Measurements from ENCODE around the gene MLLT3.

Gene MLLT3

DNA sequence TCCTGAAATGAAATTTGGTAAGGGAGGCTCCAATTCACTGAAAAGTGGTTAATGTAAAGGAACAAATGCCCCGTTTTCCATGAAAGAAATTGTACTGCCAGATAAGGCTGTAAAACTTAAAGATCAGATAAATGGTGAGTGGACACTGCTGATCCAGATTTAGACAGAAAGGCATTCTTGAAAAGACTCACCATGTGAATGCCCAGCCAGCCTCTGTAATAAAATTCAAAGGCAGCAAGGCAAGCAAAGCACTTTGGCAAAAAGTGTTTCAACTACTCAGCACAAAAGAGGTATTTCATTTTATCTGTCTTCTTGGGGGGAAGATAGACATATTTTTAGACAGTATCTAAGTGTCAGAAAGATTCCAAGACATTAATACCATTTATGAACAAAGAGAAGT, 133.6 kb downstream of the MLLT3 start:
- no peak overlapping the region for H3K27ac ChIP-seq (ENCODE audit: low read depth, low read length)
- no peaks in the 10 kb centered on the region for H3K36me3 ChIP-seq (ENCODE audit: insufficient read depth, low read length)
- H3K27me3 ChIP-seq (ENCODE audit: control insufficient read depth in 1 of 2, insufficient read depth in 2 of 2, low read length in 2 of 2), result no peaks in the 10 kb centered on the region
- no peaks in the 10 kb centered on the region for H3K9me3 ChIP-seq (ENCODE audit: low read length)
- H3K4me3 ChIP-seq (ENCODE audit: low read depth in 1 of 2, low read length in 2 of 2), result no peak overlapping the region
- H3K9ac ChIP-seq (ENCODE audit: low read length), result no peak overlapping the region
- H3K4me1 ChIP-seq (ENCODE audit: insufficient read depth, low read length), result peaks cover 9% of the 10 kb centered on the region

DNA sequence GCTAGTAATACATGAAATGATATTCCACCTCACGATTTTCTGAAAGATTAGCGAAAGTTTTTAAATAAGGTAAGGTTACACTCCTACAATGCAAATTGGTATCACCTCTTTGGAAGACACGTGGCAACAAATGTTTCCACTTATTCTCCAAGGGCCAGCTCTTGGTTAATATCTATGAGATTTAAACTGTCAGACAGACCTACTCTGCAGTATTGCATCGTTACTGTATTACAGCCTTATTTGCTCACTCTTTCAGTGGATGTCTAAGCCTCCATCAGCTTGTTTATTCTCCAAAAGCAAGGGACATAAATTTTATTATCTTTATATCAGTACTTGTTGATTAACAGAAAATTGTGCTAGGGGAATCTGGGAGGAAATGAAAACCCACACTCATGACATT, 135.7 kb downstream of the MLLT3 start:
- no peak overlapping the region for H3K27ac ChIP-seq (ENCODE audit: low read depth, low read length)
- H3K9me3 ChIP-seq (ENCODE audit: low read length), result no peaks in the 10 kb centered on the region
- H3K9ac ChIP-seq (ENCODE audit: low read length), result no peak overlapping the region
- no peaks in the 10 kb centered on the region for H3K36me3 ChIP-seq (ENCODE audit: insufficient read depth, low read length)
- H3K4me1 ChIP-seq (ENCODE audit: insufficient read depth, low read length), result peaks cover 9% of the 10 kb centered on the region
- no peak overlapping the region for H3K4me3 ChIP-seq (ENCODE audit: low read depth in 1 of 2, low read length in 2 of 2)
- H3K27me3 ChIP-seq (ENCODE audit: control insufficient read depth in 1 of 2, insufficient read depth in 2 of 2, low read length in 2 of 2), result no peaks in the 10 kb centered on the region

DNA sequence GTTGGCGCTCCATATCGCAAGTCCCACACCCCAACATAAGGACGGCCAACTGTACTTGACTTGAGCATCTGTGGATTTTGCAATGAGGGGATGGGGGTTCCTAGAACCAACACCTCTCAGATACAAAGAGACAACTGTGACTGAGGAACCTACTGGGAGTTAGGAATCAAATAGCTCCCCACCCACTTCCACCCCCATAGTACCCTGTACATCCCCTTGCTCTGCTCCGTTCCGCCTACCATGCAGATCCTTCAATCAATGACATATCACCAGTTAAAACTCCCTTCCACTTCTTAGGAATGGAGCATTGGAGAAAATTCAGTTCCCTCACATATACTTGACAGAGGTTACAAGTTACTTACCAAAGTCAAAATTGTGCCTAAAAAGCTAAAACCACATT, 140.9 kb downstream of the MLLT3 start:
- H3K9ac ChIP-seq (ENCODE audit: low read length), result no peak overlapping the region
- H3K9me3 ChIP-seq (ENCODE audit: low read length), result no peaks in the 10 kb centered on the region
- H3K4me3 ChIP-seq (ENCODE audit: low read depth in 1 of 2, low read length in 2 of 2), result no peak overlapping the region
- H3K4me1 ChIP-seq (ENCODE audit: insufficient read depth, low read length), result peaks cover 34% of the 10 kb centered on the region
- no peaks in the 10 kb centered on the region for H3K27me3 ChIP-seq (ENCODE audit: control insufficient read depth in 1 of 2, insufficient read depth in 2 of 2, low read length in 2 of 2)
- H3K27ac ChIP-seq (ENCODE audit: low read depth, low read length), result no peak overlapping the region
- no peaks in the 10 kb centered on the region for H3K36me3 ChIP-seq (ENCODE audit: insufficient read depth, low read length)

DNA sequence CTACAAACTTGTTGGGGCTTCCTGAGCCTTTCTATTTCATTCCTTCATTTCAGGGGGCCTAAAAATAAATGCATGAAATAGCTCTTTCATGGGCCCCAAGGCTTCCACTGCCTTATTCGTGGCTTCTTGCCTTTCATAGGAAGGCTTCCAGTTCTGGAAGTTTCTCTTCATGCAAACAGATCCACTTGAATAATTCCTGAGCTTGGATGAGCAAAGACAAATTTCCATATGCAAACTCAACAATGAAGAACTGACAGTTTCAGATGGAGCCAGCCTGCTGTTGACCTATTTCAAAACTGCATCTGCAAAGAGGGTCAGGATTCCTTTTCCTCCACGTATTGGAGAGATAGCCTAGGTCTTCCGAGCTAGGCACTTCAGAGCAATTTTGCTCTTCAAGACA, 142.1 kb downstream of the MLLT3 start:
- Histone ChIP-seq H3K9me3 (ENCODE audit: low read length) (no peaks in the 10 kb centered on the region), H3K4me1 (ENCODE audit: insufficient read depth, low read length) (peaks cover 34% of the 10 kb centered on the region)

DNA sequence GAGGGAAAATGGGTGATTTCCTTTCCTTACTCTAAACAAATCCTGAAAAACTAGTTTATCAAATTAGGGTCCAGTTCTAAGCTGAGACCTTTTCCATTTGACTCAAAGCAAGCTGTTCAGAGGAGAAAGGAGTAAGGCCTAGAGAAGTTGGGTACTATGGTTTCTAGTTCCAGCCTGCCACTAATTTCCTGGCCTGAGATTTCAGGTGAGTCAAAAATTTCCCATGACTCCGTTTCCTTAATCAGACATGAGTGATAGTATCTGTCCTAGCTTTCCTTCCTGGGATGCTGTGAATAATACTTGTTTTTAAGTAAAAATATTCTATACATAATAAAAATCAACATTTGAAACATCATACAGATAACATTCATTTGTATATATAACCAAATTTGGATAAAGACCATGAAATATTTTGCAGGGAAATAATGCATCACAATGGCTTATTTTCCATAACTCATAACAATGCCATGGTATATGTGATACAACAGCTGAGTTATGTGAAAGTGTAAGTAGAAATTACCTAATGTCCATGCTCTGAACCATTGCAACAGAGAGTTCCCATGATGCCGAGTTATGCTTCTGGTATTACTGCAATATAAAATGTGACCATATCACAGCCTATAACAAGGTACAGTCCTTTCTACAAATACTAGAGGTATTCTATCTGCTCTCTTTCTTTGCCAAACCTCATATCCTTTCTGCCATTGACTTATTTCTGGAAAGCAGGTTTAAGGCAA, 142.7 kb downstream of the MLLT3 start:
- Histone ChIP-seq H3K27me3 (ENCODE audit: control insufficient read depth in 1 of 2, insufficient read depth in 2 of 2, low read length in 2 of 2) (no peaks in the 10 kb centered on the region), H3K27ac (ENCODE audit: low read depth, low read length) (no peak overlapping the region), H3K36me3 (ENCODE audit: insufficient read depth, low read length) (no peaks in the 10 kb centered on the region), H3K9ac (ENCODE audit: low read length) (no peak overlapping the region), H3K4me1 (ENCODE audit: insufficient read depth, low read length) (peaks cover 37% of the 10 kb centered on the region), H3K4me3 (ENCODE audit: low read depth in 1 of 2, low read length in 2 of 2) (no peak overlapping the region), H3K9me3 (ENCODE audit: low read length) (no peaks in the 10 kb centered on the region)

More for the DNA sequence above, 142.1 kb downstream of the MLLT3 start:
- no peaks in the 10 kb centered on the region for H3K27me3 ChIP-seq (ENCODE audit: control insufficient read depth in 1 of 2, insufficient read depth in 2 of 2, low read length in 2 of 2)
- no peak overlapping the region for H3K27ac ChIP-seq (ENCODE audit: low read depth, low read length)
- H3K36me3 ChIP-seq (ENCODE audit: insufficient read depth, low read length), result no peaks in the 10 kb centered on the region
- no peak overlapping the region for H3K4me3 ChIP-seq (ENCODE audit: low read depth in 1 of 2, low read length in 2 of 2)
- H3K9ac ChIP-seq (ENCODE audit: low read length), result no peak overlapping the region

DNA sequence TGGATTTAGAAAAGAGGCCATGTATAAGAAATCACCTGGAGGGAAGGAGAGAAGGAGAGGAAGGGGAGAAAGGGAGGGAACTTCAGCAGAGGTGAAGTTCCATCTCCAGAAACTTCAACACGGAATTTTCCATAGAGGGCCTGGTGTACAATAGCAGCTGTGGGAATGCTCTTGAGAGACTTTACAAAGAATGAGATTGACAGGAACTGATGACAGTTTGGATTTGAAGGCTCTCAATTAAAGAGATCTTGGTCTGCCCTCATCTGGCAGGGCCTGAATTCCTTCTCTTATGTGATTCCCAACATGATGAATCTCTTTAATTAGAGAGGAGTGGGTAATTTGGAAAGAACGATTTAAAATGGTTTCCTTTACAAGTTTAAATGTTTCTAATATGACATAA, 143.5 kb downstream of the MLLT3 start:
- no peak overlapping the region for H3K27ac ChIP-seq (ENCODE audit: low read depth, low read length)
- no peaks in the 10 kb centered on the region for H3K9me3 ChIP-seq (ENCODE audit: low read length)
- H3K4me1 ChIP-seq (ENCODE audit: insufficient read depth, low read length), result peaks cover 45% of the 10 kb centered on the region

DNA sequence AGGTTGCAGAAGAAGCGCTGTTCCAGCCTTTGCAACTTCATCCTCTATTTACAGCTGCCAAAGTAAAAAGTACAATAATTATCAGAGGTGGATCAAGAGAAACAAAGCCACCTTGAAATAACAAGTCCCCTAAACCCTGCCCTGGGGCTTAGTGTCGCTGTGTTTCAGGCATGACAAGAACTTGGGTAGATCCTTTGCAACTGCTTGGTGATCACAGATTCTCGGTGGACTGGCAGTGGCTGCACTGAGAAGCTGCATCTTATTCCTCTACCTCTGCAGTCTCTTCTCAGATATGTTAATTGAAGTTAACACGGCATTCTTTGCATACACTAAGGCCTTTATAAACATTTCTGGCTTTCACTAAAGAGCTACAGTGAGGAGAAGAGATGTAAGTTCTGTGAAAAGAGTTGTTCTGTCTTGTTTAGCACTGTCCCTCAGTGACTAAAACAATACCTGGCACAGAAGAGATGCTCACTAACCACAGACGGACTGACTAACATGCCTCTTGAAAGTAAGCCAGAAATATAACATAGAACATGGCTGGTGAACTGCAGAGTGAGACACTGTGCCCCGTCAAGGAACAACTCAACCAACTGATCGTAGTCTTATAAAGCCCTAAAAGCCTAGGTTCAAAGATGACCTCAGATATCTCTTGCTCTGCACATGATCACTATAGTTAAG, 144.2 kb downstream of the MLLT3 start:
- Histone ChIP-seq H3K4me1 (ENCODE audit: insufficient read depth, low read length) (peaks cover 52% of the 10 kb centered on the region), H3K36me3 (ENCODE audit: insufficient read depth, low read length) (no peaks in the 10 kb centered on the region), H3K4me3 (ENCODE audit: low read depth in 1 of 2, low read length in 2 of 2) (no peak overlapping the region), H3K9me3 (ENCODE audit: low read length) (no peaks in the 10 kb centered on the region), H3K27me3 (ENCODE audit: control insufficient read depth in 1 of 2, insufficient read depth in 2 of 2, low read length in 2 of 2) (no peaks in the 10 kb centered on the region), H3K27ac (ENCODE audit: low read depth, low read length) (no peak overlapping the region), H3K9ac (ENCODE audit: low read length) (no peak overlapping the region)

More for the DNA sequence above, 143.5 kb downstream of the MLLT3 start:
- Histone ChIP-seq H3K36me3 (ENCODE audit: insufficient read depth, low read length) (no peaks in the 10 kb centered on the region), H3K27me3 (ENCODE audit: control insufficient read depth in 1 of 2, insufficient read depth in 2 of 2, low read length in 2 of 2) (no peaks in the 10 kb centered on the region), H3K9ac (ENCODE audit: low read length) (no peak overlapping the region), H3K4me3 (ENCODE audit: low read depth in 1 of 2, low read length in 2 of 2) (no peak overlapping the region)

DNA sequence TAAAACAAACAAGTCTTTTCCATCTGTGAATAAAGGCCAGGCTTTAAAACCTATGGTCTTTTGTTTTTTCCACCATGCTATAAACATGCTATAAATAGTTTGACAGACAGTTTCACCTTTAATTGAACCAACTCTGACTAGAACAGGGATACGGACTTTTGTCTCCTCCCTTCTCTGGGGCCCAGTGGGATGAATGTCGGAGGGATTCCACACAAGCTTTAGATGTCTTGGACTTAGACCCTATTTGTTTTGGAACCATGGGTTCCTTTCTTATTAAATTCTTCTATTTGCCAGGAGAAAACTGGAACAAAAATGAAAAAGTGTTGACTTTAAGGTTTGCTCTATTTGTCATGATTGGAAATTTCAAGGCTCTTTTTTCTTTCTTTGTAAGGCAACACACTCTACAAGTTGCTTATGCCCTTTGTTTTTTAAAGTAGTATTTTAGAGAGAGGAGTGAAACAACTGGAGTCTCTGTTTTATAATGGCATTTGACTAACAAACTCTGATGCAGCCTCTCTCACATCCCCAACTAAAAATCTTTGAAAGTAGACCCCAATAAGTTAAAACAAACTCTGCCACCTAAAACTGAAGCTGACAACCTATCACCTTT, 145.3 kb downstream of the MLLT3 start:
- no peak overlapping the region for H3K4me3 ChIP-seq (ENCODE audit: low read depth in 1 of 2, low read length in 2 of 2)
- H3K27me3 ChIP-seq (ENCODE audit: control insufficient read depth in 1 of 2, insufficient read depth in 2 of 2, low read length in 2 of 2), result no peaks in the 10 kb centered on the region
- no peak overlapping the region for H3K9ac ChIP-seq (ENCODE audit: low read length)
- H3K4me1 ChIP-seq (ENCODE audit: insufficient read depth, low read length), result peaks cover 62% of the 10 kb centered on the region
- no peak overlapping the region for H3K27ac ChIP-seq (ENCODE audit: low read depth, low read length)
- no peaks in the 10 kb centered on the region for H3K36me3 ChIP-seq (ENCODE audit: insufficient read depth, low read length)
- no peaks in the 10 kb centered on the region for H3K9me3 ChIP-seq (ENCODE audit: low read length)

DNA sequence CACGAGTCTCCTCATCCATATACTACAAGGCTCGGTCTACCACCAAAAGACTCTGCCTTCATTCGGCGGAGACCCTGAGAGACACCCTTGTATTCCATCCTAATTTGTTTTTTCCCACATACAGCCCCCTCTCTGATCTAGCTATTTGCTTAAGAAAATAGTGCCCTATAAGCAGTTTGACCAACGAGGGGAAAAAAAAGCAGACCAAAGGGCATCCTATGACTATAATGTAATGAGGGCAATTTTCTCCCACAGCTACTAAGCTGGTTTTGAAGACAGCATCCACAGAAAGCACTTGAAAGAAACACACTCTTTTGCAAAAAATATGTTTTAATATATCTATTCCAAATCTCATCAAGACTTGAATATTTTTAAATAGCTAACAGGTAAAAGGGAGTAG, 147.8 kb downstream of the MLLT3 start:
- no peaks in the 10 kb centered on the region for H3K27me3 ChIP-seq (ENCODE audit: control insufficient read depth in 1 of 2, insufficient read depth in 2 of 2, low read length in 2 of 2)
- no peak overlapping the region for H3K4me3 ChIP-seq (ENCODE audit: low read depth in 1 of 2, low read length in 2 of 2)
- no peaks in the 10 kb centered on the region for H3K9me3 ChIP-seq (ENCODE audit: low read length)
- no peaks in the 10 kb centered on the region for H3K36me3 ChIP-seq (ENCODE audit: insufficient read depth, low read length)
- H3K4me1 ChIP-seq (ENCODE audit: insufficient read depth, low read length), result peaks cover 59% of the 10 kb centered on the region
- H3K27ac ChIP-seq (ENCODE audit: low read depth, low read length), result no peak overlapping the region
- H3K9ac ChIP-seq (ENCODE audit: low read length), result no peak overlapping the region

DNA sequence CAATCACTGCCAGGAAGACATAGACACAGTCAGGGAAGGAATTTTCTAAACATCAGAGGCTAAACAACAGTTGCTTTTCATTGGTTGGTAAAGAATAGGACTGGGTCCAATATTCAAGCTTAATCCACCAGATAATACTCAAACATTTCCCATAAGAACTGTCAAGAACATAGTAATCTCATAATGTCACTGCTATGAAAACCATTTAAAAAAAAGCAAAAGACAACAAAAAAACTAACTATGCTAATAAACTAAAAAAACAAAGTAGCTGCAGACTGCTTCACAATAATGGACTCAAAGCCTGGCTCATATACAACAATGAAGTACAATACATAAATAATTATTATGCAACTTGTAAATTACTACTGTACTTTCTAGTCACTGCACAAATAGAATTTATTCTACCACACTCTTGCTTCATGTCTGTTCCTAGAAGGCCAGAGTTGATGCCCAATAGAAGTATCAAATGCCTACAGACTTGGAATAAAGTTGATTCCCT, 148.7 kb downstream of the MLLT3 start:
- Histone ChIP-seq H3K27ac (ENCODE audit: low read depth, low read length) (no peak overlapping the region), H3K36me3 (ENCODE audit: insufficient read depth, low read length) (no peaks in the 10 kb centered on the region), H3K4me1 (ENCODE audit: insufficient read depth, low read length) (peaks cover 54% of the 10 kb centered on the region), H3K4me3 (ENCODE audit: low read depth in 1 of 2, low read length in 2 of 2) (no peak overlapping the region), H3K27me3 (ENCODE audit: control insufficient read depth in 1 of 2, insufficient read depth in 2 of 2, low read length in 2 of 2) (no peaks in the 10 kb centered on the region), H3K9me3 (ENCODE audit: low read length) (no peaks in the 10 kb centered on the region), H3K9ac (ENCODE audit: low read length) (no peak overlapping the region)

DNA sequence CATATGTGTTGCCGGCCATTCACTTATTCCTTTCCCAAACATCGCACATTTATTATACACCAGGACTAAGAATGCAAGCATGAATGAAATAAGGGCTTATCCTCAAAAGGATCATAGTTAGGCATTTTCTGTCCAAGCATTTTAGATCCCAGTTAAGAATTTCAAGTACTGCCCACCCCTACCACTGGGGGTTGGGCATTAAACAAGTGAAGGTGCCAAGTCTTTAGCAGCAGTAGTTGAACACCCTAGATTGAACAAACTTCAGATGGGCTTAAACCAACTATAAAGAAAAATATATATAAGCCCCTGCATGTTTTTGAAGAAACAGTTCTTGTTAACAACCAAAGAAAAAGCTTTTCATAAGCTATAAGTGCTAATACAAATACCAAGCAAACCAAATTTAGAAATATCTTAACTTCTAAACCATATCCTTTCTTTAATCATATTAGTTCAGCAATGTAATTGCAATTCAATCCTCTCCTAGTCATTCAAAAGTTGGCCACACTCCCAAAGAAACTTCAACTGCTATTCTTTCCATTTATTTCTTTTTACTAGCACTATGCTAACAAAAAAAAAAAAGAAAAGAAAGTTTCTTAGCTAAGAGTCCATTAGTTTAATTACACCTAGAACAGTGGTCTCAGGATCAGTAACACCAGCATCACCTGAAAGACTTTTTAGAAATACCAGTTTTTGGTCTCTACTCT, 149.8 kb downstream of the MLLT3 start:
- Histone ChIP-seq H3K4me3 (ENCODE audit: low read depth in 1 of 2, low read length in 2 of 2) (no peak overlapping the region), H3K27ac (ENCODE audit: low read depth, low read length) (no peak overlapping the region), H3K4me1 (ENCODE audit: insufficient read depth, low read length) (peaks cover 47% of the 10 kb centered on the region), H3K27me3 (ENCODE audit: control insufficient read depth in 1 of 2, insufficient read depth in 2 of 2, low read length in 2 of 2) (no peaks in the 10 kb centered on the region), H3K9me3 (ENCODE audit: low read length) (no peaks in the 10 kb centered on the region), H3K36me3 (ENCODE audit: insufficient read depth, low read length) (no peaks in the 10 kb centered on the region), H3K9ac (ENCODE audit: low read length) (no peak overlapping the region)

All from muscle layer of colon (tissue), 2 donors.